H1 (cell line): ENCODE results near the gene OTOS. TPM values are rescaled to one million over a fixed set of nuclear protein-coding genes. Genes with fewer than 3 reads are reported as not detected.
A peak's percentile ranks its signal among the peaks of the same experiment; 100 is the strongest.

ENCODE experiments used
- CTCF ChIA-PET: fragments of 300-600 bp; sonication (Branson Sonifier 250); formaldehyde crosslinking; loops from one replicate; lab custom pipeline; 2021; ENCODE audit not compliant: partially characterized antibody; lab: Charles Lee
- POLR2A ChIA-PET: fragments of 300-600 bp; sonication (Branson Sonifier 250); formaldehyde crosslinking; loops from one replicate; lab custom pipeline; 2021; ENCODE audit warnings: inconsistent platforms; ENCODE audit not compliant: partially characterized antibody; lab: Charles Lee
- DNase-seq, 2 experiments: peaks; one replicate each; pipeline versions ENCODE4 v3.0.0 to v3.0.0-alpha.2; 2010 to 2022; ENCODE audit warnings: low spot score in 2 of 2, low read depth in 1 of 2, mixed read lengths in 1 of 2
- FAIRE-seq: peaks from 2 replicates; lab custom pipeline; 2011; peaks lifted over from hg19 to GRCh38; lab: Jason Lieb, UNC
- H2AFZ ChIP-seq: 2 replicates; pipeline ENCODE4 v1.8.1; 2012; ENCODE audit warnings: low read length, inconsistent platforms
- H2AK5ac ChIP-seq: 2 replicates; pipeline ENCODE4 v1.6.1; 2013; ENCODE audit warnings: low read depth, low read length
- H2BK120ac ChIP-seq: replicated peaks from 2 replicates; pipeline ENCODE3; 2013; ENCODE audit warnings: low read depth, low read length, inconsistent platforms
- H2BK12ac ChIP-seq: 2 replicates; pipeline ENCODE4 v1.6.1; 2013; ENCODE audit warnings: low read depth, low read length
- H2BK15ac ChIP-seq: 2 replicates; pipeline ENCODE4 v1.6.1; 2013; ENCODE audit warnings: low read length
- H2BK20ac ChIP-seq: 2 replicates; pipeline ENCODE4 v1.6.1; 2013; ENCODE audit warnings: low read length
- H2BK5ac ChIP-seq: 2 replicates; pipeline ENCODE4 v1.6.1; 2013; ENCODE audit warnings: low read depth, low read length
- H3K14ac ChIP-seq: 2 replicates; pipeline ENCODE4 v1.6.1; 2013; ENCODE audit warnings: inconsistent platforms; ENCODE audit not compliant: insufficient read length
- H3K18ac ChIP-seq: 2 replicates; pipeline ENCODE4 v1.6.1; 2013; ENCODE audit warnings: low read length; ENCODE audit errors: extremely low read depth
- H3K23ac ChIP-seq: 2 replicates; pipeline ENCODE4 v1.6.1; 2013; ENCODE audit warnings: inconsistent platforms; ENCODE audit not compliant: insufficient read length
- H3K23me2 ChIP-seq: 2 replicates; pipeline ENCODE4 v1.6.1; 2013; ENCODE audit warnings: low read depth, low read length
- H3K27ac ChIP-seq: 2 replicates; pipeline ENCODE4 v1.6.1; 2011; ENCODE audit warnings: low read depth, low read length, inconsistent platforms
- H3K27me3 ChIP-seq, 4 experiments: replicated peaks in 1 of 4; 1 replicate in 1 of 4; 2 replicates in 3 of 4; pipeline versions ENCODE4 v1.6.1 to v1.8.1; 2011 to 2013; ENCODE audit warnings: low read length in 3 of 4, mild to moderate bottlenecking in 3 of 4, inconsistent platforms in 2 of 4, mixed read lengths in 2 of 4, moderate library complexity in 1 of 4; ENCODE audit not compliant: control insufficient read depth in 3 of 4, insufficient read depth in 3 of 4; ENCODE audit errors: extremely low read depth in 1 of 4
- H3K36me3 ChIP-seq, 4 experiments: 2 replicates each; pipeline versions ENCODE4 v1.6.1 to v1.8.1; 2011 to 2013; ENCODE audit warnings: mild to moderate bottlenecking in 4 of 4, low read length in 3 of 4, moderate library complexity in 2 of 4, control low read depth in 1 of 4, inconsistent platforms in 1 of 4; ENCODE audit not compliant: insufficient read depth in 4 of 4, control insufficient read depth in 2 of 4
- H3K4ac ChIP-seq: replicated peaks from 2 replicates; pipeline ENCODE3; 2013; ENCODE audit warnings: low read length, low read depth, mixed read lengths, inconsistent platforms; ENCODE audit not compliant: insufficient read length
- H3K4me1 ChIP-seq, 4 experiments: replicated peaks in 1 of 4; 1 replicate in 1 of 4; 2 replicates in 3 of 4; pipeline versions ENCODE4 v1.6.1 to v1.8.1; 2011 to 2013; ENCODE audit warnings: low read length in 3 of 4, inconsistent platforms in 2 of 4, mixed read lengths in 1 of 4; ENCODE audit not compliant: insufficient read depth in 4 of 4, control insufficient read depth in 3 of 4
- H3K4me2 ChIP-seq, 2 experiments: 2 replicates each; pipeline versions ENCODE4 v1.6.1 to v1.8.1; 2011 to 2013; ENCODE audit warnings: low read depth in 2 of 2, low read length in 2 of 2, control low read depth in 1 of 2, inconsistent platforms in 1 of 2, mild to moderate bottlenecking in 1 of 2; ENCODE audit not compliant: insufficient read depth in 1 of 2
- H3K4me3 ChIP-seq, 4 experiments: fragments of 200-600, 300-600 bp in 1 of 4; sonication (generic), shearing (Covaris generic), sonication (Bioruptor Twin) in 1 of 4; 2 replicates each; pipeline versions ENCODE4 v1.5.1 to v1.8.1; 2011 to 2016; ENCODE audit warnings: low read length in 4 of 4, low read depth in 3 of 4, control low read depth in 2 of 4, inconsistent platforms in 2 of 4, mild to moderate bottlenecking in 2 of 4, mixed read lengths in 1 of 4, moderate library complexity in 1 of 4; ENCODE audit not compliant: insufficient read depth in 2 of 4; ENCODE audit errors: extremely low read depth in 1 of 4
- H3K56ac ChIP-seq: replicated peaks from 2 replicates; pipeline ENCODE3; 2013; ENCODE audit warnings: low read depth, mild to moderate bottlenecking, mixed read lengths, low read length, inconsistent platforms; ENCODE audit not compliant: insufficient read length
- H3K79me1 ChIP-seq: 2 replicates; pipeline ENCODE4 v1.6.1; 2013; ENCODE audit warnings: low read depth, low read length, control low read depth
- H3K79me2 ChIP-seq, 2 experiments: 2 replicates each; pipeline versions ENCODE4 v1.6.1 to v1.8.1; 2012 to 2013; ENCODE audit warnings: low read length in 2 of 2, mild to moderate bottlenecking in 2 of 2, inconsistent platforms in 1 of 2; ENCODE audit not compliant: insufficient read depth in 2 of 2, control insufficient read depth in 1 of 2
- H3K9ac ChIP-seq, 4 experiments: replicated peaks in 1 of 4; 1 replicate in 1 of 4; 2 replicates in 3 of 4; pipeline versions ENCODE4 v1.6.1 to v1.8.1; 2011 to 2013; ENCODE audit warnings: low read depth in 3 of 4, low read length in 3 of 4, control low read depth in 2 of 4, mild to moderate bottlenecking in 2 of 4, moderate library complexity in 2 of 4, inconsistent platforms in 1 of 4; ENCODE audit errors: extremely low read depth in 1 of 4
- H3K9me3 ChIP-seq, 2 experiments: 2 replicates each; pipeline versions ENCODE4 v1.6.1 to v1.8.1; 2012 to 2013; ENCODE audit warnings: mild to moderate bottlenecking in 2 of 2, moderate library complexity in 2 of 2, control low read depth in 1 of 2, inconsistent platforms in 1 of 2, low read depth in 1 of 2, low read length in 1 of 2, mixed read lengths in 1 of 2; ENCODE audit not compliant: insufficient read depth in 2 of 2
- H4K20me1 ChIP-seq, 2 experiments: replicated peaks in 1 of 2; 2 replicates each; pipeline versions ENCODE3 to v1.8.1; 2011 to 2013; ENCODE audit warnings: inconsistent platforms in 2 of 2, low read length in 2 of 2, mild to moderate bottlenecking in 1 of 2; ENCODE audit not compliant: insufficient read depth in 2 of 2, control insufficient read depth in 1 of 2
- H4K5ac ChIP-seq: 2 replicates; pipeline ENCODE4 v1.6.1; 2013; ENCODE audit warnings: low read length, low read depth, mixed read lengths, inconsistent platforms; ENCODE audit not compliant: insufficient read length
- H4K8ac ChIP-seq: 2 replicates; pipeline ENCODE4 v1.8.0; 2013; ENCODE audit warnings: mild to moderate bottlenecking, moderate library complexity, low read length, inconsistent platforms; ENCODE audit not compliant: insufficient read depth; ENCODE audit errors: extremely low read depth
- H4K91ac ChIP-seq: replicated peaks from 2 replicates; pipeline ENCODE3; 2013; ENCODE audit warnings: low read length, mixed read lengths, inconsistent platforms; ENCODE audit not compliant: insufficient read length
- BRCA1 ChIP-seq: IDR thresholded peaks from 2 replicates; pipeline ENCODE4 v1.6.1; 2012; ENCODE audit warnings: low read depth, low read length, improper control_type of control experiment
- CHD1 ChIP-seq: IDR thresholded peaks from 2 replicates; pipeline ENCODE4 v1.6.1; 2012; ENCODE audit warnings: low read depth, low read length, improper control_type of control experiment
- POLR2AphosphoS5 ChIP-seq: IDR thresholded peaks from 2 replicates; pipeline ENCODE4 v1.6.1; 2011; ENCODE audit warnings: low read depth, low read length
- RNF2 ChIP-seq: fragments of 200-900, 300-1000 bp; sonication (generic); IDR thresholded peaks from 2 replicates; pipeline ENCODE4 v1.7.1; 2016; ENCODE audit warnings: borderline replicate concordance, low read depth, mild to moderate bottlenecking, antibody characterized with exemption, low read length; ENCODE audit not compliant: poor library complexity, severe bottlenecking; ENCODE audit errors: missing control alignments
- SIX5 ChIP-seq: IDR thresholded peaks from 2 replicates; pipeline ENCODE4 v1.6.1; 2011; ENCODE audit warnings: mild to moderate bottlenecking, low read depth, low read length
- TCF12 ChIP-seq: IDR thresholded peaks from 2 replicates; pipeline ENCODE4 v1.6.1; 2011; ENCODE audit warnings: low read depth, mild to moderate bottlenecking, low read length
- WGBS, 2 experiments: shearing (Covaris generic) in 1 of 2; methylation state at CpG; one replicate each; pipeline versions ENCODE4 v1.1.6 to v1.1.7; 2013 to 2015; ENCODE audit warnings: low lambda C conversion rate in 2 of 2, mixed read lengths in 2 of 2, inconsistent platforms in 1 of 2, low coverage in 1 of 2, missing lambda C conversion rate in 1 of 2; ENCODE audit not compliant: insufficient replicate concordance in 2 of 2, insufficient coverage in 1 of 2, insufficient read length in 1 of 2; ENCODE audit errors: extremely low coverage in 1 of 2, missing lambda C conversion rate in 1 of 2; 5-methylcytosine and 5-hydroxymethylcytosine counted together
- polyA plus RNA-seq, 7 experiments: library from polyadenylated mRNA; depleted of rRNA in 3 of 7; stranded (reverse) in 5 of 7; unstranded in 2 of 7; fragments of >200 nt in 5 of 7; fragments of 200-250 nt in 2 of 7; gene quantifications; 1 replicate in 5 of 7; 2 replicates in 1 of 7; 4 replicates in 1 of 7; pipeline versions ENCODE4 v1.2.1 to v1.2.3, GENCODE V29; 2011 to 2013; ENCODE audit warnings: missing spikeins in 2 of 7, mixed read lengths in 2 of 7
- total RNA-seq: library from RNA; stranded (reverse); fragmentation: NEBNext Ultra II Directional; extraction: Animal tissue kit (Norgen Biotek cat#: 25700); gene quantifications from 2 replicates; pipeline ENCODE4 v1.2.1, GENCODE V29; 2021

Gene OTOS
- total and polyA plus RNA-seq, 2 of the 8 experiments (the other 6 are each of a cell fraction or from before 2014, with no cell fraction given) = 0.17 TPM; not detected in 1

DNA sequence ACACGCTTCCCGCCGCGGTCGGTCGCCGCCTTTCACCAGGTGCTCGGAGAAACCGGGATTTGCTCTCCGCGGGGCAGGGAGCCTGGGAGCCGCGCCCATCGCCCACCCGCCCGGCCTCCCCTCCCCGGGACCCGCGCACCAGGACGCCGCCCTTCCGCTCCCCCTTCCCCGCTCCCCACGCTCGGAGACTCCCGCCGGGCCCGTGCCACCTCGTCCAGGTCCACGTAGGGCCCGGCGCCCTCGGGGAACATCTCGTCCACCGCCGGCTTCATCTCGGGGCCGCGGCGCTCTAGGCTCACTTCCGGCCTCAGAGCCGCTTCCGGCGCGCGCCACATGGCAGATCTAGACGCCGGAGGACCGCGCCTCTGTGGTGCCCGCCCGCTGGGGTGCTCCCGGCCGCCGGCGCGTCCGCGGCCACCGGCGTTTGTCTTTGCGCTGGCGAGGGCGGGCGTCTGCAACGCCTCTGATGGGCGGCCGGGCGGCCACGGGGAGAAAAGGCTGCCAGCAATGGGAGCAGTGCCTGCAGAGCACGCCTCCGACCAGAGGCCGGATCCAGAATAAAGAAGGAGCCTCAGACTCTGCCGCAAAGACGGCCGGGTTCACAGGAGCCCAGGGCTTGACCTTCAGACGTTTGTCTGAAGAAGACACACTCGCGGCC lies 4.3 kb downstream of the OTOS start, which contains the start of gene COPS9:
Gene COPS9 (minus strand): TSS at position 293 of the 658 bp plus-strand sequence. CDS start 21 bp downstream, at position 272.
- Histone ChIP-seq H4K5ac (peak within 1 kb of the TSS; percentile 29), H3K23me2 (peaks cover 14% of the 10 kb centered on the region; the same call in 1 of the 2 replicates), H3K23ac (no peak within 1 kb of the TSS), H3K79me1 (peaks cover 10% of the 10 kb centered on the region), H2AK5ac (peak within 1 kb of the TSS; percentile 17; the same call in 1 of the 2 replicates), H3K56ac (peak within 1 kb of the TSS; percentile 52), H3K18ac (no peak within 1 kb of the TSS), H3K4me3 (peak within 1 kb of the TSS; percentile 62 to 100 (median 92)), H2AFZ (peak within 1 kb of the TSS; percentile 47), H3K36me3 (peaks cover 5 to 23% (median 22%) of the 10 kb centered on the region in 4 experiments; a peak in 7 of 8 replicates), H2BK120ac (no peak within 1 kb of the TSS), H3K4me2 (peak within 1 kb of the TSS; percentile 98 to 100), H2BK5ac (peak within 1 kb of the TSS; percentile 35; the same call in 1 of the 2 replicates), H4K91ac (peak within 1 kb of the TSS; percentile 75), H2BK15ac (no peak within 1 kb of the TSS), H3K14ac (no peak within 1 kb of the TSS), H3K4ac (peak within 1 kb of the TSS; percentile 42), H2BK12ac (no peak within 1 kb of the TSS), H3K79me2 (peaks cover 13 to 23% of the 10 kb centered on the region in 2 experiments), H2BK20ac (no peak within 1 kb of the TSS), H3K9me3 (no peaks in the 10 kb centered on the region), H3K9ac (peak within 1 kb of the TSS; percentile 69 to 91 (median 76)), H3K27me3 (peaks cover 0 to 8% (median 6%) of the 10 kb centered on the region in 4 experiments; a peak in 5 of 7 replicates), H4K20me1 (peaks cover 14 to 16% of the 10 kb centered on the region in 2 experiments), H3K4me1 (peaks cover 0 to 25% (median 19%) of the 10 kb centered on the region in 4 experiments; a peak in 6 of 7 replicates), H3K27ac (no peak within 1 kb of the TSS), H4K8ac (peak within 1 kb of the TSS; percentile 94)
- FAIRE-seq = no peak
- ChIA-PET POLR2A (interaction anchor here (0.7 to 1.3 kb wide), 3 partner anchors 8 to 735 kb away, joined by 3 to 4 read pairs (median 3); partner anchors contain the start of genes HDAC4 and NDUFA10), CTCF (interaction anchor here (1.2 to 1.5 kb wide), 2 partner anchors 115 to 118 kb away, joined by 3 read pairs; no protein-coding TSS in a partner anchor)
- DNase-seq = peak in 1 of 2 experiments; percentile 95
- 2% methylated on average over 52 of the region's 79 CpGs; no CpG with 5 or more reads in 1 of the 2 experiments for WGBS, 2 experiments
- TF ChIP-seq CHD1 (no peak), BRCA1 (no peak), TCF12 (0 out of 2 replicates have a peak, but pooled peaks have one; percentile 41), SIX5 (no peak), POLR2AphosphoS5 (peak; percentile 86), RNF2 (no peak)
